Measurements from ENCODE around the gene FRAS1.

- TF ChIP-seq CTCF (IDR thresholded peaks at IDR 0.05) (no peak), POLR2A (IDR thresholded peaks at IDR 0.05) (no peak)
These were observed 143.8 kb downstream of the FRAS1 start for GRCh38 chr4:78200949-78201348.

Data from uterus (tissue), 2 donors.